H1 (cell line): ENCODE measurements around the gene DIPK1B. TPM values are rescaled to one million over a fixed set of nuclear protein-coding genes. Genes with fewer than 3 reads are reported as not detected.

Source experiments
- BACH1 ChIP-seq: IDR thresholded peaks from 2 replicates; pipeline ENCODE4 v1.6.1; 2012; ENCODE audit warnings: low read length, improper control_type of control experiment
- CBX5 ChIP-seq: fragments of 300-800, 300-1000 bp; sonication (generic); IDR thresholded peaks from 2 replicates; pipeline ENCODE4 v1.7.1; 2016; ENCODE audit warnings: antibody characterized with exemption, low read length, low read depth
- CEBPB ChIP-seq: IDR thresholded peaks from 2 replicates; pipeline ENCODE4 v1.6.1; 2012; ENCODE audit warnings: low read depth, low read length
- HDAC6 ChIP-seq: IDR thresholded peaks from one replicate; pipeline ENCODE4 v1.7.1; 2012; ENCODE audit warnings: low read depth, mild to moderate bottlenecking, inconsistent platforms, low read length, moderate library complexity
- RBBP5 ChIP-seq: IDR thresholded peaks from 2 replicates; pipeline ENCODE4 v1.7.1; 2012; ENCODE audit warnings: low read depth, mild to moderate bottlenecking, inconsistent platforms, low read length, moderate library complexity, borderline replicate concordance
- SP2 ChIP-seq: IDR thresholded peaks from 2 replicates; pipeline ENCODE4 v1.6.1; 2012; ENCODE audit warnings: mild to moderate bottlenecking, low read length, inconsistent platforms
- polyA plus RNA-seq, 7 experiments: library from polyadenylated mRNA; depleted of rRNA in 3 of 7; stranded (reverse) in 5 of 7; unstranded in 2 of 7; fragments of >200 nt in 5 of 7; fragments of 200-250 nt in 2 of 7; gene quantifications; 1 replicate in 5 of 7; 2 replicates in 1 of 7; 4 replicates in 1 of 7; pipeline versions ENCODE4 v1.2.1 to v1.2.3, GENCODE V29; 2011 to 2013; ENCODE audit warnings: missing spikeins in 2 of 7, mixed read lengths in 2 of 7
- total RNA-seq: library from RNA; stranded (reverse); fragmentation: NEBNext Ultra II Directional; extraction: Animal tissue kit (Norgen Biotek cat#: 25700); gene quantifications from 2 replicates; pipeline ENCODE4 v1.2.1, GENCODE V29; 2021

Gene DIPK1B
- total and polyA plus RNA-seq, 2 of the 8 experiments (the other 6 are each of a cell fraction or from before 2014, with no cell fraction given), result 32.3 to 64.8 TPM

DNA sequence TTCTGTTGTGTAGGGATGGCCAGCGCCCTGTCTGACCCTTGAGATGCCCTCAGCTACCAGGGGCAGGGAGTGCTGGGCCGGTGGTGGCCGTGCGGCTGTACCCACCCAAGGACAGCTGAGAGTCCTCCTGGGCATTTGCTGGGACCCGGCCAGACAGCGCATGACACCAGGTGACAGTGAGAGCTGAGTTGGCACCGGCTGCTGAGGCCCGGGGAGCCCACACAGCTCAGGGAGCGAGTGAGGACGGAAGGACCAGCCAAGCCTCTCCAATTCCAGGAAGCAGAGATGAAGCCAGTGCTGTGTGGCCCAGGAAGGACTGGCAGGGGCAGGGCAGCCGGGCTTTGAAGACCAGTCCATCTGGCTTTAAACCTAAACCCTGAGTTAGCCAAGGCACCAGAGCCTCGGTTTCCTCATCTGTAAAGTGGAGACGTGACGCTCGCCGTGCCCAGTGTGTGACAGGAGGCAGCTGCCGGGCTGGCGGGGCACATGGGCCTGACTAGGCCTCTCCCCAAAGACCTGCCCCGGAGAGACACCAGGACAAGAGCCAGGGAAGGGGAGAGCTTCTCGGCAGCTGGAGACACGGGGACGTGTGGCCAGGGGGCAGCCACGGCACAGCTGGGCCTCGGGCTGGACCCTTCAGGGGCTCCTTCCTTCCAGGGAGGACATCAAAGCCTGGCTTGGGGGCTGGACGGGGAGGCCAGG lies 22.1 kb upstream of the DIPK1B start (continued):
- no peak for TF ChIP-seq HDAC6
- TF ChIP-seq BACH1, result no peak
- TF ChIP-seq CEBPB, result no peak
- no peak for TF ChIP-seq SP2
- no peak for TF ChIP-seq CBX5
- no peak for TF ChIP-seq RBBP5
